Ectodermal cell (in vitro differentiated cells): ENCODE data around the gene VPS16.

Experiments
- H3K27ac ChIP-seq: 2 replicates; pipeline ENCODE4 v1.7.0; 2013; ENCODE audit warnings: mild to moderate bottlenecking, low read depth, low read length; ENCODE audit not compliant: insufficient read depth, poor library complexity, severe bottlenecking
- H3K27me3 ChIP-seq: 2 replicates; pipeline ENCODE4 v1.7.0; 2013; ENCODE audit warnings: mild to moderate bottlenecking, low read length; ENCODE audit not compliant: insufficient read depth, control insufficient read depth, poor library complexity, severe bottlenecking
- H3K36me3 ChIP-seq: one replicate; pipeline ENCODE4 v1.7.0; 2013; ENCODE audit warnings: low read length; ENCODE audit not compliant: control insufficient read depth, insufficient read depth
- H3K4me1 ChIP-seq: one replicate; pipeline ENCODE4 v1.7.0; 2013; ENCODE audit warnings: low read length; ENCODE audit not compliant: control insufficient read depth, insufficient read depth
- H3K4me3 ChIP-seq: 2 replicates; pipeline ENCODE4 v1.7.0; 2013; ENCODE audit warnings: low read depth, low read length, control low read depth; ENCODE audit not compliant: insufficient read depth
- H3K9me3 ChIP-seq: 2 replicates; pipeline ENCODE4 v1.7.0; 2013; ENCODE audit warnings: mild to moderate bottlenecking, low read length, moderate library complexity; ENCODE audit not compliant: control insufficient read depth
- WGBS, 2 experiments: methylation state at CpG; one replicate each; pipeline ENCODE4 v1.1.7; 2013; ENCODE audit warnings: missing lambda C conversion rate in 2 of 2; 5-methylcytosine and 5-hydroxymethylcytosine counted together

Gene VPS16

DNA sequence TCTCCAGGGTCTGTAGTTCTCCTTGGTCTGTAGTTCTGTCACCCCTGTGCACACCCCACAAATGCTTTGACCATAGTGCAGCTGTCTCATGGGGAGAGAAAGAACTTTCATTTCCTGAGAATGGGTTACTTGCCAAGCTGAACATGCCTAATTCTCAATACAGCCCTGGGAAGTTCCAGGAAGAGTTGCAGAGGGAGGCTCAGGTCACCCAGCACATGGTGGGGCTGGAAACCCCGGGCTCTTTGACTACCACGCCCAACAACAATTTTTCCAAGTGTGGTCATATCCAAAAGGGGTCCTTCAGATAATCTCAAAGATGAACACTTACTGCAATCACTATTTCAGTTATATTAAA, 30.5 kb downstream of the VPS16 start:
- H3K4me3 ChIP-seq: no peak overlapping the region
- H3K27ac ChIP-seq: no peak overlapping the region
- H3K9me3 ChIP-seq: no peaks in the 10 kb centered on the region
- WGBS, 2 experiments: 90 to 97% methylated on average over 2 of the region's 2 CpGs
- peaks cover 15% of the 10 kb centered on the region for H3K4me1 ChIP-seq
- peaks cover 26% of the 10 kb centered on the region for H3K27me3 ChIP-seq
- peaks cover 4% of the 10 kb centered on the region for H3K36me3 ChIP-seq

DNA sequence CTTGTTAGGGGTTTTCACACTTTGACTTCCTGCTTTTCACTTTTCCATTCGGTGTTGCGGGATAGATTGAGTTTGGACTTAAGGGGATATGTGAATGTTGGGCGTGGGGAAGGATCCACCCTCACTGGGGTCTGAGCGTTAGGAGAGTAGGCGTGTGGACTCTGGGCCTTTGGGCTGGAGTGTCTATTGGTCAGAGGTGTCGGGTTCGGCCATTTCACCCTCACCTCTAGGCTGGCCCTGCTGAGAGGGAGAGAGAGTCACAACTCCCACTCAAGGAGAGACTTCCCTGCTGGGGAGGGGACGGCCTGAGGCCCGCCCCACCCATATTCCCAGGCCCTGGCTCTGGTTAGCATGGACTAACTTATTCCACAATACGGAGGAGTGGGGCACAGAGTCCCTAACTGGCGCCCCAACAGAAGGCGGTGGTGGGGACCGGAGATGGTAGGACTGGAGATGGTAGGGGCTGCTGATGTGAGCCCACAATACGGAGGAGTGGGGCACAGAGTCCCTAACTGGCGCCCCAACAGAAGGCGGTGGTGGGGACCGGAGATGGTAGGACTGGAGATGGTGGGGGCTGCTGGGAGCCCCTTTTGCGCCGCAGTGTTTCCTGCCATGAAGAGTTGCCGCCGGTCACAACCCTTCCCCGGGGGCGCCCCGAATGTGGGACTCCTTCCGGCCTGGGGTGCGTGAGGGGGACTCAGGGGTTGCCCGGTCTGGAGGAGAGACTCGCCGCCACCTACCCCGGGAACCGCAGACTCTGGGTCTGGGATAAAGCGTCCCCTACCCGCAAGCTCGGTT, 31.3 kb downstream of the VPS16 start:
- Histone ChIP-seq H3K4me3 (peak overlapping the region; percentile 85), H3K36me3 (no peaks in the 10 kb centered on the region), H3K27me3 (peaks cover 26% of the 10 kb centered on the region), H3K27ac (no peak overlapping the region), H3K9me3 (no peaks in the 10 kb centered on the region), H3K4me1 (peaks cover 15% of the 10 kb centered on the region)
- WGBS, 2 experiments: 54% methylated on average over 34 of the region's 34 CpGs

DNA sequence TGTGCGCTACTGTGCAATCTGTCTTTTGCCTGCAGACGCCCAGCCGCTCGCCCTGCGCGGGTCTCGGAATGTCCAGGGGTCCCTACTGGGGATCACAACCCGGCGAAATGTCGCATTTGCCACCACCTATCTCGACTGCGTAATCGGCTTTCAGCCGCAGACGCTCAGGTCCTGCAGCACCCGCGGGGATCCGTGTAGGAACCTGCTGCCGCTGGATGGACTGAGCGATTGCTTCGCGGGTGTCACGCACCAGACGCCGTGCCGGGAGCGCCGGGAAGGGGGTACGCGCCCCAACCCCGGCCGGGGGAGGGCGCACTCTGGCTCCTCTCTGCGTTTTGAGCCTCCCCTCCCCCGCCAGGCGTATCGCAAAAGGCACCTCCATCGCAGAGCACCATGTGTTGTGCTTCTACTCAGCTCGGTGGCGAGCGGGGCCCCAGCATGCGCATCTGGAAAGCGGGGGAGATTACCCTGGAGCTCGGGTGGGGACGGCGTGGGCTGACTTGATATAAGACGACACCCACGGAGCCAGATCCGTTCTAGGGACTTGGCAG, 32.0 kb downstream of the VPS16 start:
- Histone ChIP-seq H3K9me3 (no peaks in the 10 kb centered on the region), H3K4me3 (peak overlapping the region; percentile 85), H3K27ac (no peak overlapping the region), H3K27me3 (peaks cover 26% of the 10 kb centered on the region), H3K4me1 (peaks cover 15% of the 10 kb centered on the region), H3K36me3 (no peaks in the 10 kb centered on the region)
- WGBS, 2 experiments: 1% methylated on average over 49 of the region's 49 CpGs

DNA sequence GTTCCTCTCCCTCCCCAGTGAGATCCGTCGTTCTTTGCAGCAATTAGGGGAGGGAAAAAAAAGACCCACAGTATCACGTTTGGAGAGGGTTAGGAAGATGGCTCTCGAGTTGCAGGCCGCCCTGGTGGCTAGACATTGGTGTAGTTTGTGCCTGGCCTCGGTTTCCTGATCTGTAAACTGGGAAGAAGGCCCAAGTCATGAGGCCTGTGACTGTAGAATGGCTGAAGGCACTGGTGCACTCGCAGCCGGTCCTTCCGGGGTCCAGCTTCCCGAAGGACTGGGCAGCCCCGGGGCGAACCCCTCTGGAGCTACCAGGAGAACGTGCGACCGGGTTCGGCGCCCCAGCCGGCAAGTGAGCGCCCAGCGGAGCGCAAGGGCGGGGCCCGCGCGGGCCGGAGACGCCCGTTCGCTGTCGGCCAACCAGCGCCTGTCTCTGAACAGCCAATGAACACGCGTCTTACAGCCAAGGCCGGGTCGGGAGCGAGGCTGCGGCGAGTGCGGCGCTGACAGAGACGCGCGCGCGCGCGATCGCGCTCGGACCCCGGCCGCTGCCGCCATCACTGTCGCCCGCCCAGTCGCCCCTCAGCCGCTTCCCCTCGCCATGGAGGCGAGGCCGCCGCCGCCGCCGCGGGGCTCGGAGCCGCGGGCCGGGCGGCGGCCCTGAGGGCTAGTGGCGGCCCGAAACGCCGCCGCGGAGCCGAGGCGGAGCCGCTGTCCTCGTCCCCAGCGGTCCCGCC, 32.6 kb downstream of the VPS16 start, which contains the start of gene PTPRA:
PTPRA (plus strand) TSS at position 472 of the 737 bp plus-strand sequence. CDS start 90,797 bp downstream, outside the sequence.
- H3K9me3 ChIP-seq: no peaks in the 10 kb centered on the region
- WGBS, 2 experiments: 0% methylated on average over 83 of the region's 83 CpGs
- peaks cover 26% of the 10 kb centered on the region for H3K27me3 ChIP-seq
- H3K4me3 ChIP-seq: peak within 1 kb of the TSS; percentile 85
- H3K27ac ChIP-seq: no peak within 1 kb of the TSS
- H3K36me3 ChIP-seq: no peaks in the 10 kb centered on the region
- peaks cover 15% of the 10 kb centered on the region for H3K4me1 ChIP-seq

DNA sequence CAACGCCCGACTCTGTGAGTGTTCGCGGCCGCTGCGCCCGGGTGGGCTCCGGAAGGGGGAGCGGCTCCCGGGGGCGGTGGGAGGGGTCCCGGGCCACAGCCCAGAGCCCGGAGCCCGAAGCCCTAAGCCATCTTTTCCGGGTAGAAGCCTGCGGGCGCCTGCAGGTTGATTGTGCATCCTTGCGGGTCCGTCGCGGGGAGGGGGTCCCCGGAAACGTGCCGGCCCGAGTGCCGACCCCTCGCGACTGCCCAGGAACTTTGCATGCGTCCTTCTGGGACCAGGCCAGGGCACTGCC, 33.1 kb downstream of the VPS16 start:
- H3K4me3 ChIP-seq: peak overlapping the region; percentile 85
- no peak overlapping the region for H3K27ac ChIP-seq
- WGBS, 2 experiments: 0% methylated on average over 29 of the region's 29 CpGs
- no peaks in the 10 kb centered on the region for H3K9me3 ChIP-seq
- H3K36me3 ChIP-seq: no peaks in the 10 kb centered on the region
- H3K4me1 ChIP-seq: peaks cover 15% of the 10 kb centered on the region
- H3K27me3 ChIP-seq: peaks cover 26% of the 10 kb centered on the region

DNA sequence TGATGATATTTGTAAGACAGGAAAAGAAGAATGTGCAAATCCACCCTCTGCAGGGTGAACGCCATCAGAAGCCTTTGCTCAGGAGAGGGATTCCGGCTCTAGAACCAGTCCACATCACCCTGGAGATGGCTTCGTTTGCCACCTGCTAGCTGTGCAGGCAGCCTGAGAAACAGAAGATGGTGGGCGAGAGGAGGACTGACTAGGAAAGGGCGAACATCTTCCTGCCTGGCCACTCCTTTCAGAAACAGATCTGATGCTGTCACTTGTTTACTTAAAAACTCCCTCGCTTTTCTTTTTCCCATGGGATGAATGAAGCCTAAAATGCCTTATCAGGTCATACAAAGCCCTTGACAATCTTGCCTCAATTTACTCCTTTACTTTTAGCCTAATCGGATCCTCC, 33.9 kb downstream of the VPS16 start:
- H3K27me3 ChIP-seq: peaks cover 26% of the 10 kb centered on the region
- no peak overlapping the region for H3K27ac ChIP-seq
- WGBS, 2 experiments: 50 to 54% methylated on average over 7 of the region's 7 CpGs
- H3K4me3 ChIP-seq: peak overlapping the region; percentile 85
- H3K9me3 ChIP-seq: no peaks in the 10 kb centered on the region
- H3K4me1 ChIP-seq: peaks cover 15% of the 10 kb centered on the region
- H3K36me3 ChIP-seq: no peaks in the 10 kb centered on the region

DNA sequence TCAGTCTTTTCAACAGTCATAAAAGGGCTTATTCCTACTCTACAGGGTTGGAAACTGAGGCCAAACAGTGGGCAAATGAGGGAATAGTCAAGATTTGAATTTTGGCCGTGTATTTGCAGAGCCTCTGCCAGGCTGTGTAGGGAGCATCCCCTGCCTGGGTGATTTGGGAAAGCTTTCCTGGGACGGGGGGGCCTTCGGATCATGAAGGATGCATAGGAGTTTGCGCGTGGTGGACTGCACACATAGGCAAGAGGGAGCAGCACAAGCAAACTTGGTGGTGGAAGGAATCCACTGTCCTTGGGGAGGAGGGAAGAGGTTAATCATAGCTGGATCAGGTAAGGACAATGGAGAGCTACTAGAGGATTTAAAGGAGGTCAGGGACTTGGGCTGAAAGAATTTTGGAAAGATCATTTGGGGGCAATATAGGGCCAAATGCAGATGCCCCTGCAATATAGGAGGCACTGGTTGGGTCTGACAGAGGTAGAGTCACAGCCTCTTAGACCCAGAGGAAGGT, 35.2 kb downstream of the VPS16 start:
- Histone ChIP-seq H3K4me1 (peaks cover 9% of the 10 kb centered on the region), H3K27ac (no peak overlapping the region), H3K27me3 (peaks cover 22% of the 10 kb centered on the region), H3K4me3 (no peak overlapping the region), H3K36me3 (no peaks in the 10 kb centered on the region), H3K9me3 (no peaks in the 10 kb centered on the region)
- 91% methylated on average over 5 of the region's 5 CpGs for WGBS, 2 experiments

DNA sequence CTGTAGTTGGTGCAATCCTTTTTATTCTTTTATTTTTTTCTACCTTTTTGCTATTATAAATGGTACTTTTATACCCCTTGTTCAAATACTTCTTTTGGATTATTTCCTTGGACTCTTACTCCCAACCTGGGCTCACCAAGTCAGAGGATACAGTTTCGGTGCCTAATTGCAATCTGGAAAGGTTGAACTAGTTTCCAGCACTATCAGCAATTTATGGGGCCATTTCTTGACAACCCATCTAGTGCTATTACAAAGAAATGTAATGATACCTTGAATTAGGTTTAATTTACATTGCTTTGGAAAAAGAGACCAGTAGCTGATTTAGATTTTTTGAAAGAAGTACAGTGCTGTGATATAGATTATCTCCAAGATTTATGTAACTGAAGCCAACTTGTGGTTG, 38.0 kb downstream of the VPS16 start:
- peaks cover 7% of the 10 kb centered on the region for H3K4me1 ChIP-seq
- 91 to 100% methylated on average over 1 of the region's 1 CpG for WGBS, 2 experiments
- no peaks in the 10 kb centered on the region for H3K27me3 ChIP-seq
- H3K4me3 ChIP-seq: no peak overlapping the region
- H3K36me3 ChIP-seq: peaks cover 3% of the 10 kb centered on the region
- H3K27ac ChIP-seq: no peak overlapping the region
- H3K9me3 ChIP-seq: no peaks in the 10 kb centered on the region

DNA sequence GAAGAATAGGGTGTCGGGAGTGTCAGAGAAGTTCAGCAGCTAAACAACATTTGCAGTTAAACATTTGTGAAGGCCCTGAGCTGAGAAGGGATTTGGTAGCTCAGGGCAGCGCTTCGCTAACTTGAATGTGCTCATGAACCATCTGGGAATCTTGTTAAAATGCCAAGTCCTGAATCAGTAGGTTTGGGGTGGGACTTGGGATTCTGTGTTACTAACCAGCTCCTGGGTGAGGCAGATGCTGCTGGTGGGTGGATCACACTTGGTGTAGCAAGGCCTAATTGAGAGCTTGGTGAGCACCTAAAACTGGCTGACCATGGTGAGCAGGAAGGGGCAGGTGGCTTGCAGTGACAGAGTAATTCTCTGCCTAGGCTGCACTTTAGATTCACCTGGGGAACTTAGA, 38.6 kb downstream of the VPS16 start:
- Histone ChIP-seq H3K27ac (no peak overlapping the region), H3K4me1 (peaks cover 7% of the 10 kb centered on the region), H3K36me3 (peaks cover 3% of the 10 kb centered on the region), H3K27me3 (no peaks in the 10 kb centered on the region), H3K9me3 (no peaks in the 10 kb centered on the region), H3K4me3 (no peak overlapping the region)
- WGBS, 2 experiments: 94 to 95% methylated on average over 3 of the region's 3 CpGs

DNA sequence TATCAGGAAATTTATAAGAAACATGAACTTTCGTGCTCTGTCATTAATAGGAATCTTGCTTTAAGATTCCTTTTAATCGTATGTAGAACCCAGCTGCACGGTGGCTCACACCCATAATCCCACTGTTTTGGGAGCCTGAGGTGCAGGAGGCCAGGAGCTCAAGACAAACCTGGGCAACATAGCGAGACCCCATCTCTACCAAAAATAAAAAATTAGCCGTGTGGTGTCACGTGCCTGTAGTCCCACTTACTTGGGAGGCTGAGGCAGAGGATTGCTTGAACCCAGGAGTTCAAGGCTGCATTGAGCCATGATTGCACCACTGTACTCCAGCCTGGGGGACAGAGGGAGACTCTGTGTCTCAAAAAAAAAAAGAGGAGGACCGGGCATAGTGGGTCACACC, 40.1 kb downstream of the VPS16 start:
- H3K4me3 ChIP-seq: no peak overlapping the region
- H3K27ac ChIP-seq: no peak overlapping the region
- no peaks in the 10 kb centered on the region for H3K9me3 ChIP-seq
- H3K36me3 ChIP-seq: peaks cover 3% of the 10 kb centered on the region
- 83 to 86% methylated on average over 7 of the region's 7 CpGs for WGBS, 2 experiments
- H3K27me3 ChIP-seq: no peaks in the 10 kb centered on the region
- peaks cover 4% of the 10 kb centered on the region for H3K4me1 ChIP-seq
